Measurements from ENCODE around the gene MRPL16. TPM values are rescaled to one million over a fixed set of nuclear protein-coding genes. Genes with fewer than 3 reads are reported as not detected.

Gene MRPL16
- total RNA-seq, 2 experiments from 2014 or later, result 87.5 to 133 TPM

- DNase-seq (ENCODE audit: low spot score), result no peak
- POLR2A ChIA-PET, result interaction anchor here (0.7 to 1.3 kb wide), 3 partner anchors 8 to 1105 kb away, joined by 3 read pairs; no protein-coding TSS in a partner anchor
- BruUV-seq (replicated peaks), result no TSS peak
- Histone ChIP-seq H3K4me2 (ENCODE audit: low read length) (no peak overlapping the region), H4K20me1 (ENCODE audit: insufficient read depth, low read length) (no peaks in the 10 kb centered on the region), H3K9me3 (ENCODE audit: low read length) (no peaks in the 10 kb centered on the region), H3K4me1 (ENCODE audit: insufficient read depth, low read length, poor library complexity, severe bottlenecking) (peaks cover 17% of the 10 kb centered on the region), H3K27ac (ENCODE audit: low read depth, low read length, poor library complexity, severe bottlenecking) (no peak overlapping the region), H2AFZ (ENCODE audit: low read length) (no peak overlapping the region), H3K79me2 (ENCODE audit: insufficient read depth, low read depth, low read length) (no peaks in the 10 kb centered on the region), H3K36me3 (ENCODE audit: insufficient read depth, low read length) (no peaks in the 10 kb centered on the region), H3K9me2 (ENCODE audit: insufficient read depth, low read length) (no peaks in the 10 kb centered on the region), H3K4me3 (ENCODE audit: low read depth, low read length, poor library complexity, severe bottlenecking) (no peak overlapping the region)
- CTCF ChIA-PET (ENCODE audit: unreplicated experiment), result no interaction called here
- no peak for TF ChIP-seq CTCF (conservative IDR thresholded peaks at IDR 0.05; ENCODE audit: low read length)
- intact Hi-C loops (cut with micrococcal nuclease; ENCODE audit: unreplicated experiment), result no loop called here
Observed at GRCh38 chr11:59759900-59760299, 50.7 kb downstream of the MRPL16 start.

GRCh38 chr11:59758401-59759037 is 52.1 kb downstream of the MRPL16 start:
- no peaks in the 10 kb centered on the region for H4K20me1 ChIP-seq (ENCODE audit: insufficient read depth, low read length)

More at GRCh38 chr11:59758401-59759037, 52.1 kb downstream of the MRPL16 start:
- Histone ChIP-seq H2AFZ (ENCODE audit: low read length) (no peak overlapping the region), H3K4me2 (ENCODE audit: low read length) (no peak overlapping the region), H3K79me2 (ENCODE audit: insufficient read depth, low read depth, low read length) (no peaks in the 10 kb centered on the region), H3K9me3 (ENCODE audit: low read length) (no peaks in the 10 kb centered on the region), H3K4me1 (ENCODE audit: insufficient read depth, low read length, poor library complexity, severe bottlenecking) (peaks cover 16% of the 10 kb centered on the region), H3K4me3 (ENCODE audit: low read depth, low read length, poor library complexity, severe bottlenecking) (no peak overlapping the region), H3K27ac (ENCODE audit: low read depth, low read length, poor library complexity, severe bottlenecking) (no peak overlapping the region), H3K36me3 (ENCODE audit: insufficient read depth, low read length) (no peaks in the 10 kb centered on the region), H3K9me2 (ENCODE audit: insufficient read depth, low read length) (no peaks in the 10 kb centered on the region)
- DNase-seq (ENCODE audit: low spot score), result no peak
- no TSS peak for BruUV-seq (replicated peaks)
- intact Hi-C loops (cut with micrococcal nuclease; ENCODE audit: unreplicated experiment), result no loop called here
- CTCF ChIA-PET (ENCODE audit: unreplicated experiment), result no interaction called here
- POLR2A ChIA-PET, result no interaction called here
- TF ChIP-seq EZH2phosphoT487 (IDR thresholded peaks at IDR 0.05; ENCODE audit: borderline replicate concordance, low read depth, low read length) (no peak), CTCF (conservative IDR thresholded peaks at IDR 0.05; ENCODE audit: low read length) (no peak)
